Stimulated activated CD8-positive, alpha-beta memory T cell treated with anti-CD3 and anti-CD28 coated beads, Interleukin-2, amount 100 ng/mL, for 48 hours (primary cell): ENCODE measurements around the gene CHRNB4.
"Not testable (repeated sequence)": the region's sequence is repeated elsewhere in the genome, so short reads cannot be mapped to it uniquely, and the experiment has no call there.

ENCODE experiments used
- DNase-seq, 2 donors: peaks; one replicate each; pipeline ENCODE4 v3.0.0-alpha.2; 2020; ENCODE audit warnings: low read depth in 2 of 2

Gene CHRNB4, protein sequence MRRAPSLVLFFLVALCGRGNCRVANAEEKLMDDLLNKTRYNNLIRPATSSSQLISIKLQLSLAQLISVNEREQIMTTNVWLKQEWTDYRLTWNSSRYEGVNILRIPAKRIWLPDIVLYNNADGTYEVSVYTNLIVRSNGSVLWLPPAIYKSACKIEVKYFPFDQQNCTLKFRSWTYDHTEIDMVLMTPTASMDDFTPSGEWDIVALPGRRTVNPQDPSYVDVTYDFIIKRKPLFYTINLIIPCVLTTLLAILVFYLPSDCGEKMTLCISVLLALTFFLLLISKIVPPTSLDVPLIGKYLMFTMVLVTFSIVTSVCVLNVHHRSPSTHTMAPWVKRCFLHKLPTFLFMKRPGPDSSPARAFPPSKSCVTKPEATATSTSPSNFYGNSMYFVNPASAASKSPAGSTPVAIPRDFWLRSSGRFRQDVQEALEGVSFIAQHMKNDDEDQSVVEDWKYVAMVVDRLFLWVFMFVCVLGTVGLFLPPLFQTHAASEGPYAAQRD

DNA sequence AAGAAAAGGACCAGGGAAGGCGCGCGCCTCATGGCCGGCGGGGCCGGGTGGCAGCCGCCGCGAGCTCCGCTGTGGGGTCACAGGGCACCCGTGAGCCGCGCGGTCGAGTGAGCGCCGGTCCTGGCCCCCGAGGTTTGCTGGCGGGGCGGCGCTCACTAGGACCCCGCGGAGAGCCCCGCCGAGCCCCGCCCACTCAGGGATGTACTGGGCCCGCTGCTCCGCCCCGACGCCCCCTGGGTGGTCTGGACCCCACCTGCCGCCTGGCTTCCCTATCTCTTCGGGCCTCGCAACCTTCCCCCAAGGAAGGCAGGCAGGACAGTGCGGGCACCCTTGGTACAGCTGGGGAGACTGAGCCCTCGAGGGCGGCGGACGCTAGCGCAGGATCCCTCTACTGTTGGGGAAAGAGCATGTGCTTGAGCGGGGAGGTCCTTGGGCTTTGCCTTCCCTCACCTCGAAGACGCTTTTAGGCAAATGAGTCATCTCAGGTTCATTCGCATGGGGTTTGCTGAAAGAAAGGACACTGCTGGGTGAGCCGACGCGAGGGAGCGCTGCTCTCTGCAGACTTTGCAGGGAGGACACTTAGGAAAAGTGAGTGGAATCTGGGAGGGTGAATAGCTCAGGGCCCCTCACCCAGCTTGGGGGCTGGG is at the start of gene CHRNB4:
TSS of gene CHRNB4 (minus strand) at position 109 of the 647 bp plus-strand sequence. CDS start at position 32, 77 bp downstream.
- peak in 1 of 2 donors; percentile 13 for DNase-seq

GRCh38 chr15:78689626-78690025 is 48.6 kb upstream of the CHRNB4 start:
- no peak for DNase-seq

DNA sequence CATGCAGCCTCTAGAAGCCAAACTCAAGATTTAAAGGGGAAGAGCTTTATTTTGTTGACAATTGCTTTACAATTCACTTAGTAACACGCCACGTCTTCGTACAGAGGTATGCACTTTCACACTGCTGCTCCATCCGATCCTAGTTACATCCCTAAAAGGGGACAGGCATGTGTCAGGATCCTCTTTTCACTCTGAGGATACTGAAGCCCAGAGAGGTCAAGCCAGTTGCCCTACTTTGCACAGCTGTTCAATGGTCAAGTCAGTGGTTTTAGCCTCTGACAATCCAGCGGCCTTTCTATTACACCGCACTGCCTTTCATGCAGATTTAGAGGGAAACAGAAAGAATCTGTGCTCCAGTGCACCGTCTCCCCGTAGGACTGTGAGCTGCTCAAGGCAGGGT is 44.9 kb upstream of the CHRNB4 start:
- no peak for DNase-seq

GRCh38 chr15:78685159-78685921 is 44.3 kb upstream of the CHRNB4 start:
- DNase-seq = no peak

DNA sequence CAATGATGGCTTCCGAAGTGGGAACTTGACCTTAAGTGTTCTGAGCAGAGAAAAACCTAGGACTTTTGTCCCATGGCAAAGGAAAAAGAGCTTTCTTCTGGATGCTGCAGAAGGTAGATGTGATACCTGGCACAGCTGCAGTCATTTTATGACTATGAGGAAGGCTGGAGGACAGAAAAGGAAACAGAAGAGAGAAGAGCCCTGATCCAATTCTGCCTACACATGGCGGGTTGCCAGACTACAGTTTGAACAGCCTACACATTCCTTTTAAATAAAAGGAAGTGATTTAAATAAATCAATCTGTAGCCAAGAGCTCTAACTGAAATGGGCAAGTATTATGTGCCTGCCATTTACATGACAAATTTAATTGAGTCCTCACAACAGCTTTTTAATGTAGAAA is 43.6 kb upstream of the CHRNB4 start:
- no peak for DNase-seq

DNA sequence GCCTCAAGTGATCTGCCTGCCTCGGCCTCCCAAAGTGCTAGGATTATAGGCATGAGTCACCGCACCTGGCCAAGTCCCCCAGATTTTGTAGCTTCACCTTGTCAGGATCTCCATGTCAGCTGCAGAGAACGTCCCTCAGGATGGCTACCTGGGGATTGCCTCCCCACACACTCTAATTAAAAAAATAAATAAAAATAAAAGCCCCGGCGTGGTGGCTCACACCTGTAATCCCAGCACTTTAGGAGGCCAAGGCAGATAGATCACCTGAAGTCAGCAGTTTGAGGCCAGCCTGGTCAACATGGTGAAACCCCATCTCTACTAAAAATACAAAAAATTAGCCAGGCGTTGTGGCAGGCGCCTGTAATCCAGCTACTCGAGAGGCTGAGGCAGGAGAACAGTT is 42.6 kb upstream of the CHRNB4 start:
- not testable (repeated sequence) for DNase-seq

- no peak for DNase-seq
Measured at GRCh38 chr15:78682693-78683410, 41.8 kb upstream of the CHRNB4 start.

DNA sequence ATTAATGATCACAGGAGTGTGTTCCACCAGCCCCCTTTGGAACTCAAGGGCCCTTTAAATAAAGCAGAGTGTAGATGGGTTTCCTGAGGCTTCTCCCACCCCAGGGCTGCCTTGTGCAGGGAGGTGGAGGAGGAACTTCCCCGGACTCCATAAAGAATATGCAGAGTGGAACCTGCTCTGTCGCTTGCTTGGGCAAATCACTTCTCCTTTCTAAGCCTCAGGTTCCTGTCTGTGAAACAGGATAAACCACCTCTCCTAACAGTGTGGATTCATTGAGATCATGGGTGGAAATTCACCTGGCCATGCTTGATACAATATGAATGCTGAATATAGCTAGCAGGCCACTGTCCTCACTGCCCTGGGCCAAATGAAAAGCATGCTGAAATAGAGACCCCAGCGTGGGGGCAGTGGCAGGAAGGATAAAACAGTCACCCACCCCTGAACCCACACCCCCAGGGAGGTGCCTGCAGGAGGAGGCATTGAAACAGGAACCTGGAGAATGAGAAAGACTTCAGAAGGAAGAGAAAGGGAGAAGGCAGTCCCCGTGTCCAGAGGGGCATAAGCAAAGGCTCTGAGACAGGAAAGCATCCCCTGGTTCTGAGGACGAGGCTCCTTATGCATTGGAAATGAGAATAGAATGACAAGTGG is 41.1 kb upstream of the CHRNB4 start:
- no peak for DNase-seq

DNA sequence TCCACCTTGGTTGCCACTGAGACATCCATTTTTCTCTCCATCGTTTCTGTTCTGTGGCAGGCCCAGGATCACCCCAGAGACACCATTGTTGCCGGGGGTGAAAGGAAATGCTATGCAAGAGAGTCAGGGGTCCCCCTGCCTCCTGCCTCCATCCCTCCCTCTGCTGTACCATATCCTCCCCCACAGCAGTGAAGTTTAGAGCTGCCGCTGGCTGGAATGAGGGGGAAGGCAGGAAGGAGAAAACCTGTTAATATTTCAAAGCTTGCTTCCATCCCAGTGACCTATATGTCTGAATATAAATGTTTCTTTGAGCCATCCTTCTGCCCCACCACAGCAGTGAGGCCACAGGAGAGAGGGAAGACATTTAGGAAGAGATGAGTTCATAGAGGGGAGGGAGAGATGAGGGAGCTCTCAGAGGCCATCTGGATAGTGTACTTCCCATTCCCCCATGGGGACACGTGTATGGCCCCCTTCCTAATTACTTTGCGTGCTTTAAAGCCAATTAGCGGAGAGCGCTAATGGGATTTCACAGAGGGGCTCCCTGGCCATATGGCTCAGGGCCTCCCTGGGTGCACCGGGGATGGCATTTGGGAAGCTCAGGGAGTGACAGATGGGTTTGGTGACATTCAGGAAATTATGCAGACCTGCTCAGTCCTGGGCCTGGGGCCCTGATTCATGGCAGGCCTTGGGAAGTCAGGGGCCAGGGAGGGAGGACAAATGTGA is 40.4 kb upstream of the CHRNB4 start:
- DNase-seq = no peak

GRCh38 chr15:78680431-78681075 is 39.5 kb upstream of the CHRNB4 start:
- no peak for DNase-seq

GRCh38 chr15:78679089-78679511 is 38.1 kb upstream of the CHRNB4 start:
- DNase-seq = no peak

GRCh38 chr15:78676424-78677110 is 35.6 kb upstream of the CHRNB4 start:
- no peak for DNase-seq

DNA sequence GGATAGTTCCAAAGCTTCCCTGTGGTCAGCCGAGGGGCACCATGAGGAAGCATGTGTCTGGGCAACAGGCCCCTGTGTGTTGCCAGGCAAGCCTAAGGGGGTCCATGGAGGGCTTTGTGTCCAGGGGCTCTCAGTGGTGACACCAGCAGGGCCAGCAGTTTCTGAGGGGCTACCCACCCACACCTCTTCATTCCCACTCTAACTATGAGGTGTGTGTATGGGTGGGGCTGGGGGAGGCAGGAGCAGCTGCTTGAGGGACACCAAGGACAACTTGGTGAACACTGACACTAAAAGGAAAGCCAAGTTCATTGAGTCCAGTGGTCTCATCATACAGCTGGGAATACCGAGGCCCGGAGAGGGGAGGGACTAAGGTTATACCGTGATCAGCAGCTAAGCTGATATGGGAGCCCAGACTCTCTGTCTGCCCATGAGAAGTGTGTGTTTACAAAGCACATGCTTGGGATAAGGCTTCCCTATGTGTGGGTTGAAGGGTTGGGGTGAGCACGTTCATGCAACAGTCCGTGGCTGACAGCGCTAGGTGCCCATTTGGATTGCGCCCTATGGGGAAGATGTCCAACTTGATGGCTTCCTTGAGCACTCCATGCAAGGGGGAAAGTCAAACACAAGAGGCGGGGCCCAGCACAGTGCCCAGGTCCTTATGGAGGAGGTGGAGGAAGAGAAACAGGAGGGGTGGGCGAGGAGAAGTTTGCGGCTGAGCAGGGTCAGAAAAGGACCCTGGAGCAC is 34.8 kb upstream of the CHRNB4 start:
- DNase-seq = no peak

DNA sequence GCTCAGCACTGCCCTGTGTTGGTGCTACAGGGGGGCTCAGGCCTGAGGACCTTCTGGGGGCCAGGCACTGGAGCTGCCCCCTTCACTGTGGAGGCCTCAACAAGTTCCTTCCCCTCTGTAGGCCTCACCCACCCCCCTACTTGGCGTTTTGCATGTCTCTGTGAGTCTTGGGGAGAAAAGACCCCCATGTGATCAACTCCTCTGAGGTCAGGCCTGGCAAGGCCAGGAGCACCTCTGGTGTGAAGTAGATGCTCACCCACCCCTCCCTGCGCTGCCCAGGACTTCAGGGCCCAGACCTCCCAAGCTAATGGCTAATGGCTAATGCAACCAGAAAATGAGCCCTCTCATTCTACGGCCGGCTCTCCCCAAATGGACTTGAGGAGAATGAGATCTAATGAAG is 34.2 kb upstream of the CHRNB4 start:
- DNase-seq = no peak

- DNase-seq = no peak
Measured at GRCh38 chr15:78673917-78674444, 33.0 kb upstream of the CHRNB4 start.

DNA sequence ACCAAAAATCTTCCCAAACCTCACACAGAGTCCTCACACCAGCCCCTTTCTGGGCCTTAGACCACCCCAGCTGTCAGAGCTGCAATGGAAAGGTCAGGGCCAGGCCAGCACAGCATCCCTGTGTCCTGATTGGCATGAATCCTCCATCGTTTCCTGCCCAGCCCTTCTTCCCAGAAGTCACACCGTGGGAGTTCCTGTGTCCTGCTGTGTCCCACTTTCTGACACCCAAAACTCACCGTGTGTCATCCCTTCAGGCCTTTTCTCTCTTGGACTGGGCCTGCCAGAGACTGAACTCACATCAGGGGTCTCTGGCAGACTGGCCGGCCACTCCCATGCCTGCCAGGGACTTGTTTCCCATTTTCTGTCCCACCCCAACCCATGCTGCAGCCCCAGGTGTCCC is 32.5 kb upstream of the CHRNB4 start:
- DNase-seq = no peak

- DNase-seq = no peak
Measured at GRCh38 chr15:78672285-78673014, 31.4 kb upstream of the CHRNB4 start.
